Activated naive CD4-positive, alpha-beta T cell treated with Interleukin-2 at 50 U/mL for 16 hours (primary cell): ENCODE results near the gene FOXO4.
A peak's percentile ranks its signal among the peaks of the same experiment; 100 is the strongest.

ENCODE experiments used
- DNase-seq: peaks from one replicate; pipeline ENCODE4 v3.0.0-alpha.2; 2020

FOXO4 gene

DNA sequence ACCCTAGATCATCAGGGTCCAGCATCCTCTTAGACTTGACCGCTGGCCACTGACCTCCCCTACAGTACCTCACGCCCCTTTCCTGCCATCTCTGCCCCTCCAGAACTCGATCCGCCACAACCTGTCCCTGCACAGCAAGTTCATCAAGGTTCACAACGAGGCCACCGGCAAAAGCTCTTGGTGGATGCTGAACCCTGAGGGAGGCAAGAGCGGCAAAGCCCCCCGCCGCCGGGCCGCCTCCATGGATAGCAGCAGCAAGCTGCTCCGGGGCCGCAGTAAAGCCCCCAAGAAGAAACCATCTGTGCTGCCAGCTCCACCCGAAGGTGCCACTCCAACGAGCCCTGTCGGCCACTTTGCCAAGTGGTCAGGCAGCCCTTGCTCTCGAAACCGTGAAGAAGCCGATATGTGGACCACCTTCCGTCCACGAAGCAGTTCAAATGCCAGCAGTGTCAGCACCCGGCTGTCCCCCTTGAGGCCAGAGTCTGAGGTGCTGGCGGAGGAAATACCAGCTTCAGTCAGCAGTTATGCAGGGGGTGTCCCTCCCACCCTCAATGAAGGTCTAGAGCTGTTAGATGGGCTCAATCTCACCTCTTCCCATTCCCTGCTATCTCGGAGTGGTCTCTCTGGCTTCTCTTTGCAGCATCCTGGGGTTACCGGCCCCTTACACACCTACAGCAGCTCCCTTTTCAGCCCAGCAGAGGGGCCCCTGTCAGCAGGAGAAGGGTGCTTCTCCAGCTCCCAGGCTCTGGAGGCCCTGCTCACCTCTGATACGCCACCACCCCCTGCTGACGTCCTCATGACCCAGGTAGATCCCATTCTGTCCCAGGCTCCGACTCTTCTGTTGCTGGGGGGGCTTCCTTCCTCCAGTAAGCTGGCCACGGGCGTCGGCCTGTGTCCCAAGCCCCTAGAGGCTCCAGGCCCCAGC, 5.2 kb downstream of the FOXO4 start:
- no peak for DNase-seq

DNA sequence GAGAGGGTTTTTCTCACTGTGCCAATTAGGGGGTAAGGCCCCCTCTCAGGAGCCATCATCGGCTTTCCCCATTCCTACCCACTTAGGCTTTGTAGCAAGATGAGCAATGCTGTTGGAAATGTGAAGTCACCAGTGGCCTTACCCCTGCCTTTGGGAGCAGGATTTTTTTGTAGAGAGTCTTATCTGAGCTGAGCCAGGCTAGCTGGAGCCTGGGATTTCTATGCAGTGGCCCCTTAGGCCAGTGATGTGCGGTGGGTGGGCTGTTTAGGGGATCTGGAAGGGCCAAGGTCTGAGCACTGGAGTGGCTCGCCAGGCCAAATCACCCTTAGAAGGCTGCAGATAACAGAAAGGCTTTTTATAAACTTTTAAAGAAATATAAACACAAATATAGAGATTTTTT, 6.6 kb downstream of the FOXO4 start:
- no peak for DNase-seq

DNA sequence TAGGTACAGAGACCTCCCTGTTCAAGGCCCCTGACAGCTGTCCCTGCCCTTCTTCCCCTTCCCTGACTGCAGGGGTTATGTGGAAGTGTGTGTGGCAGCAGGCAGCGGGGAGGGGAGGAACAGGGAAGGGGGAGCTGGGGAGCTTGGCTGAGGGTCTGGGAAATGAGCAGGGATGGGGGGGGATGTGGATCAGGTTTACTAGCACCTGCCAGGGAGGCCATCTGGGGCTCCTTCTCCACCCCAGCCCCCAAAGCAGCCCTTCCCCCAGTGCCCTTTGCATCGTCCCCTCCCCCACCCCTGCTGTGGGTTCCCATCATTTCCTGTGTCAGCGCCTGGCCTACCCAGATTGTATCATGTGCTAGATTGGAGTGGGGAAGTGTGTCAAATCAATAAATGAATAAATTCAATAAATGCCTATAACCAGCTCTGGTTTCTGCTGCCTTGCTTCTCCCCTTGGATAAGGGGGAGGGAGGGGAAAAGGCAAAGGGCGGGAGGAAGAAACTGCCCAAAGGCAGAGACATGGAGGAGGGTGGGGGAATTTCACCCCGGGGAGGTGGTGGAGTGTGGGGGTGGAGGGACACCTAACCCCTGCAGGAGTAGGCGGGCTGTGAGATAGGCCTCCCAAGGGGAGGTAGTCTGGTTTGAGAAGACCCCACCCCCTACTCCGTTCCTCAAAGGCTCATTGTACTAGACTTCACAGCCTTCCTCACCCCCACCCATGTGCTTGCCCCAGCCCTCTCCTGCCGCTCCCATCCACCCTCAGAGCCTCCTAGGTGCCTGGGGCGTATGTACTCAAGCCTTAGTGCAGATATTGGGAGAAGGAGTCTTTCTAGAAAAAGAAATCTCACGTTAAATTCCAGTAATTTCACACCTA, 7.7 kb downstream of the FOXO4 start:
- DNase-seq, result peak; percentile 45

DNA sequence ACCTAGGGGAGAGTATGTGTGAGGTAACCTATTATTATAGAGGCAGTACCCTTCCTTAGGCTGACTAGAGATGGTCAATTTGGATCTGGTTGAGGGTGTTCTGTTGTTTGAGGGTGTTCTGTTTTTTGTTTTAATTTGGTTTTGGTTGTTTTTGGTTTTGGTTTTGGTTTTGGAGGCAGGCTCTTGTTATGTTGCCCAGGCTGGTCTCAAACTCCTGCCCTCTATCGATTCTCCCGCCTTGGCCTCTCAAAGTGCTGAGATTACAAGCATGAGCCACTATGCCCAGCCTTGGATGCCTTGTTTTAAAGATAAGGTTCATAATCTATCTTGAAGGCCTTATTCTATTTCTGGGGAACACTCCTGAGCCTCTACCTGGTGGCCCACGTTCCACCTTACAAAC, 10.0 kb downstream of the FOXO4 start:
- DNase-seq, result no peak

DNA sequence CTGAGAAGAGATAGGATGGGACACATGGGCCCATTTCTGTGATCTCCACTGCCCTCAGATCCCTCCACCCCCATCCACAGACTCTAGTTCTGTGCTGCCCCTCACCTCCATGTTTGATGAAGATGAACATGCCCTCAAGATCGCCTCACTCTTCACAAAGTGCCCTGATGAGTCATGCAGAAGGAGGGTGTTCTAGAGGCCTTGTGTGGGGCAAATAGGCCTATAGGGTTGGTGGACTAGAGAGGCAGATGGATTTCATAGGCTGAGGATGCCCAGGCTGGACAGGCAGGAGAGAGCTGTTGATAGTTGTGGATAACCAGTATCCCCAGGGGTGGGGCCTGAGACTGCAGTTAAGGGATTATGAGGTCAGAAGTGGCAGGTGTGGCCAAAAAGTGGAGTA, 10.8 kb downstream of the FOXO4 start, which contains the start of gene CXorf65:
Gene CXorf65, minus strand, starts transcription at position 314 of the 400 bp plus-strand sequence. Its CDS starts 184 bp downstream, at position 130.
- DNase-seq, result no peak

DNA sequence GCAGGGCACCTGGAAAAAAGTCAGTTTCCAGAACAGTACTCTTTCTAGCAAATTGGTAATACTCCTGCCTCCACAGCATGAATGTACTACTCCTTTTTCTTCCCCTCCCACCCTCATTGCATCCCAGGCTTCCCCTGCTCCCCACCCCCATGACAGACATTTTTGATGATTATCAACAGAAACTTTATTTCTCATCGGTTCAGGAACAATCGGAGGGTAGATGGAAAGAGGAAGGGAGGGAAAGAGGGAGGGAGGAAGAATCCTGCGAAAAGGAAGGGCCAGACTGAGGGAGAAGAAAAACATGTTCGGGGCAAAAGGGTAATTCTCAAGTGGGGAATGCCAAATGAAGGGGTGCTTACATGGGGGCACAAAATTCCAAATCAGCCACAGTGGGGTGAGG, 11.6 kb downstream of the FOXO4 start:
- DNase-seq, result no peak

DNA sequence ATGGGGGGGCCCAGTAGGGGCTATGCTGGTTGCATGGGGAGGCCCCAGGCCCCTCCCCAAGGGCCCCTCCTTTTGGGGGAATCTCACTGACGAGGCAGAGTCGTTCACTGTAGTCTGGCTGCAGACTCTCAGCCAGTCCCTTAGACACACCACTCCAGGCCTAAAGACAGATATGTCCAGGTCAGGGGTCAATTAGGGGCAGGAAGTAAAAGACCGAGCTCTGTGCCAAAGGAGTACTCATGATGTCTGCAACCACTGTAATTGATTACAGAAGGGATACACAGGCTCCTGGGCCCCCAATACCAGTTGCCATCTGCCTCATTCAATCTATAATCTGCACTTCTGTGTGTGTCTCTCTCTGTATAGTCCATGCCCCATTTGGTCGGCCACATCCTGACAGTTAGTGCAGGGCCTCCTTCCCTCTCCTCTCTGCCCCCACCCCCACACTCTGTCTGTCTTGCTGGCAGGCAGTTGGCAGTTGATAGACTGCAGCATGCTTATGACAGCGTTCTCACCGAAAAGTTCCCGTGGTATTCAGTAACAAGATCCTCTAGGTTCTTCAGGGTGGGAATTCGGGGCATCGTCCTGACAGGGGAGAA, 12.2 kb downstream of the FOXO4 start:
- DNase-seq, result peak; percentile 30

DNA sequence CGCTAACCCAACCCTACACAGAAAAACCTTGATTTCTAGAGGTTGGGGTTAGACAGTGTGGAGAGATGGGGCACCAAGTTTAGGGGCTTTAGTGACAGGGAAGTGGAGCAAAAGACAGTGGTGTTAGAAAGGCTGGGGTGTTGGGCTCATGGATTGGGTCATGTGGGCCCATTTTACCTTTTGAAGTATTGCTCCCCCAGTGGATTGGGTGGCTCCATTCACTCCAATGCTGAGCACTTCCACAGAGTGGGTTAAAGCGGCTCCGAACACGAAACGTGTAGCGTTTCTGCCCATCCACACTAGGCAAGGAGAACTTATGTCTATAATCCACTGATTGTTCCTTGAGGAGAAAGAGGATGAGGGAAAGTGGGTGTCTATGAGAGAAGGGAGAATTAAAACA, 13.4 kb downstream of the FOXO4 start:
- DNase-seq, result no peak

DNA sequence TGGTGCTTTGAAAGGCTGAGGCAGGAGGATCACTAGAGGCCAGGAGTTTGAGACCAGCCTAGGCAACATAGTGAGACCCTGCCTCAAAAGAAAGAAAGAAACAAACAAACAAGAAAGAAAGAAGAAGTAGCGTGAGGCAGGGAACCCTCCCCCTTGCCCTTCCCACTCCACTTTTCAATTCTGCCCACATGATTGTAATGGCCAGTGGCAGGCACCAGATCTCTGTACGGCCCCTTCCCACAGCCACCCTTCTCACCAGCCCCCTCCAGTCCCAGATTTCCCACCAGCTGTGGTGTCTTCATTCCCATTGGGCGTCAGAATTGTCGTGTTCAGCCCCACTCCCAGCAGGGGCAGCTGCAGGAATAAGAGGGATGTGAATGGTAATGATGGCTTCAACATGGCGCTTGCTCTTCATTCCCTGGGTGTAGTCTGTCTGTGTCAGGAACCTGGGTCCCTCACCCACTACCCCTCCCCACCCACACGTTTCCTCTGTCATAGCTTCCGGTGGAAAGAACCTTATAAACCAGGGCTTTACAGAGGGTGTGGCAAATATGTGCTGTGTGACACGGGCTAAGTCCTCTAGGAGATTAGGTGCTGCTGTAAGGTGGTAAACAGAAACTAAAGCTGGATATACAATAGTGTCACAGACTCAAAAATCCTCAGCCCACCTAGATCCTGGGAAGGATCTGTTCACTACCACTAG, 15.6 kb downstream of the FOXO4 start, which contains the start of gene IL2RG:
Gene IL2RG, minus strand, starts transcription at position 437 of the 703 bp plus-strand sequence. Its CDS starts 38 bp downstream, at position 399.
- peak; percentile 76 for DNase-seq

DNA sequence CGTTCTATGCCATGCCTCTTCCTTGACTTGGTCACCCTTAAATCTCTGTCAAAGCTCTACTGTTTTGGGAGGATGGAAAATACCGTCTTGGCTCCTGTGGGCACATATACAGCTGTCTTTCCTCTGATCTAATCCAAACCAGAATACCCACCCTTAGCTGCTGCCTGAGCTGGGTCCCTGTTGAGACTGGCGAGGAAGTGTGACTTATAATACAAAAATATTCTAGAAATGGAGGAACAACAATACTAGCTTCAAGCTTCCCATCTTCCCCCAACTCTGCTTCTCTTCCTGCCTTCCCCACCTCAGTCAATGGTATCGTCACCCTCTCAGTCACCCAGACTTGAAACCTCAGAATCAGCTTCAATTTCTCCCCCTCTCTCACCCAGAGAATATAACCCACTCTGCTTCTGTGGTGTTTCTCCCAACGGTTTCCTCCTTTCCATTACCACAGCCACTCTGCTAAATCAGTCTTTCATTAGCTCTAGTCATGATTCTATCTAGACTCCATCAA, 16.3 kb downstream of the FOXO4 start:
- no peak for DNase-seq

DNA sequence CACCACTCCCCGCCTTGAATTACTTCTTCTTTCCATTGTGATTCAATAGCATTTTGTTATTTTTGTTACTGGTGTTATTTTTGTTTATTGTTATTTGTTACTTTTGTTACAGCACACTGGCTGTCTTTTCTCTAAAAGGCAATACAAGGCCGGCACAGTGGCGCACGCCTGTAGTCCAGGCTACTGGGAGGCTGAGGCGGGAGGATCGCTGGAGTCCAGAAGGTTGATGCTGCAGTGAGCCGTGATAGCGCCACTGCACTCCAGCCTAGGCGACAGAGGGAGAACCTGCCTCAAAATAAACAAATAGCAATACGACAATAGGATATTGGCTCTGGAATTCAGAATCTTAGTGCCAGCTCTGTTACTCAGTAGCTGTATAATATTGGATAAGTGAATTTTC, 21.7 kb downstream of the FOXO4 start:
- DNase-seq, result no peak

DNA sequence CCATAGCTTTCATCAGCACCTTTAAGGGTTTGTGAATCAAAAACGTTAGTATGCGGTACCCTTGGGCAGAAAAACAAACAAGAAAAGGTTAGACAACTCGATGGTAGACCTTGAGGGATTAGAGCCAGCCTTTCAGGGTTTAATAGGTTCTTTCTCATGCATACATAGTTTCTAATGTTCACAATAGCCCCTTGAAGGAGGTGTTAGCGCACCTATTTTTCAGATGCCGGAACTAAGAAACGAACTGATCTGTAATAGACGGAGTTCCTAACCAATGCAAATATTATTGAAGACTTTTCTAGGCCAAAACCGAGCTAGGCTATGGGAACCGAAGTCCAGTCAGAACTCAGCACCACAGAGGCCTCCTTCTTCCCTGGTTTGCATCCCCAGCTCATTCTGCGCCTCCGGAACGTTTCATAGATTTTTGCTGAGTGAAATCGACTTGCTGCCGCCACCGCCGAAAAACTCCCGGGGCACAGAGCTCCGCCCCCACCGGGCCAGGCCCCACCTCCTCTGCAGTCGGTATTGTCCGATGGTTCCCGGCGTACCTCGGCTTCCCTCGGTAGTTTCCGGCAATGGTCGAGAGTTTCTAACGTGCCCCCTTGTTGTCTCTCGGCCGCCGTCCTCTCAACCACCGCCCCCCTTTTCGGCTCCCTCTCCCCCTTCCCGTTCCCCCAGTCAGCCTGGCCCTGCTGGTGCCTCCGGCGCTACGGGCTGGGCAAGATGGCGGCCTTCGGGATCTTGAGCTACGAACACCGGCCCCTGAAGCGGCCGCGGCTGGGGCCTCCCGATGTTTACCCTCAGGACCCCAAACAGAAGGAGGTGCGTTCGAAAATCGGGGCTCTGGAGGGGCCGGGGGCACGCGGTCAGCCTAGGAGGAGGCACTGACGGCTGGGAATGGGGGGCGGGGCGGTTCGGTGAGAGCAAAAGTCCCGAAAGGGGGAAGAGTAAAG, 22.7 kb downstream of the FOXO4 start, which contains the start of gene MED12:
Gene MED12, plus strand, starts transcription at position 565 of the 953 bp plus-strand sequence. Its CDS starts 159 bp downstream, at position 724.
- DNase-seq, result peak; percentile 85

DNA sequence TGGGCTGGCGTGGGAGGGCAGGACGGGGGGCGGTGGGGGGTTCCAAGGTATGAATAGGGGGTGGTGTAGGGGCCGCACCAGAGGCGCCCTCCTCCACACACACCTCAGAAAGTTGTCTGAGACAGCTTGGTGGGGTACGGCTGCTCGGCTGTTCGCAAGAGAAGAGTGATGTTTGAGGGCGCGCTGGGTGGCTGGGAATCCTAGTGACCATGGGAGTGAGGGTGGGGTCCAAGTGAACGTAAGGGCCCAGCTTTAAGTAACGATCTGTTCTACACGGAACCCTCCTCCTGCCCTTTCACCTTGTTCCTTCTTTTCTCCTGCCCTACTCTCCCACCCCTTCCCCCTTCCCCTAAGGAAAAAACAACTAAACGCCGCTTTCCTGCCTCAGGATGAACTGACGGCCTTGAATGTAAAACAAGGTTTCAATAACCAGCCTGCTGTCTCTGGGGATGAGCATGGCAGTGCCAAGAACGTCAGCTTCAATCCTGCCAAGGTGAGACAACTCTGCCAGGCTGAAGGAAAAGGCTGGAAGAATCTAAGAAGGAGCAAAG, 23.4 kb downstream of the FOXO4 start:
- DNase-seq, result no peak

DNA sequence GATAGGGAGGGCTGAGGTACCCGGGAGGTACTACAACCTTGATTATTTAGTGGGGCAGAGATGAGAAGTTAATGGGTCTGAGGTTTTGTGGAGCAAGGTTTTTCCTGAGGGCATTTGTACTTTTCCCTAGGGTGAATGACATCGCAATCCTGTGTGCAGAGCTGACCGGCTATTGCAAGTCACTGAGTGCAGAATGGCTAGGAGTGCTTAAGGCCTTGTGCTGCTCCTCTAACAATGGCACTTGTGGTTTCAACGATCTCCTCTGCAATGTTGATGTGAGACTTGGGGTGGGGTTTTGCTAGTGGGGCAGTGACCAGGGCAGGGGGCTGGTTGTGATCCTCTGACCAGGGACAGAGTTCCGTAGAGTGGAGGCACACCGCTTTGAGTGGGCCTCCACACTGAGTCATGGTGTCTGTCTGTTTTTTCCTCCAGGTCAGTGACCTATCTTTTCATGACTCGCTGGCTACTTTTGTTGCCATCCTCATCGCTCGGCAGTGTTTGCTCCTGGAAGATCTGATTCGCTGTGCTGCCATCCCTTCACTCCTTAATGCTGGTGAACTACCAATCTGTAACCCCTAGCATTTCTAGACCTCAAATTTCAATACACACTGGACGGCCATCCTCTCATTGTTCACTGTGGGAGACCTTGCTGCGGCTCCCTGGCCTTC, 32.6 kb downstream of the FOXO4 start:
- no peak for DNase-seq

DNA sequence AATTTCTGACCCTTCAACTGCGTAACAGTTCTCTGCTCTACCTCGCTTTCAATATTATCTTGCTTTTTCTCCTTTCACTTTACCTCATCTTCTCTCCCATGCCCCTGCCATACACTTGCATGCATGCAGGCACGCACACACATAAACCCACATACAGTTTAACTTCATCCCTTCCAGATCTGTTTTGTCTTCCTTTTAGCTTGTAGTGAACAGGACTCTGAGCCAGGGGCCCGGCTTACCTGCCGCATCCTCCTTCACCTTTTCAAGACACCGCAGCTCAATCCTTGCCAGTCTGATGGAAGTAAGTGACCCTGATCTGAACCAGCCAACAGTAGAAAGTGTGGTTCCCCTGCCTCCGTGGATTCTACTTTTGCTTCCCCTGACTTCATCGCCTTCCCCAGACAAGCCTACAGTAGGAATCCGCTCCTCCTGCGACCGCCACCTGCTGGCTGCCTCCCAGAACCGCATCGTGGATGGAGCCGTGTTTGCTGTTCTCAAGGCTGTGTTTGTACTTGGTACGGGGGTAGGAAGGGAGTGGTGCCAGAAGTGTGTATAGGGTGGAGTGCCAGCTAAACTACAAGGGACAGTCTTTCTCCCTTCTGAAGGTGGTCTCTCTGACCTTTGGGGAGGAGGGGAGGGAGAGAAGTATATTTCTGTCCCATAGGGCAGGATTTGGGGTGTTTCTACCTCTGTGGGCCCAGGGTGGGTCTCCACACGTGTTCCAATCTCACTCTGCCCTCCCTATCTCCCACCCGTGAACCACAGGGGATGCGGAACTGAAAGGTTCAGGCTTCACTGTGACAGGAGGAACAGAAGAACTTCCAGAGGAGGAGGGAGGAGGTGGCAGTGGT, 33.5 kb downstream of the FOXO4 start:
- DNase-seq, result peak; percentile 77

DNA sequence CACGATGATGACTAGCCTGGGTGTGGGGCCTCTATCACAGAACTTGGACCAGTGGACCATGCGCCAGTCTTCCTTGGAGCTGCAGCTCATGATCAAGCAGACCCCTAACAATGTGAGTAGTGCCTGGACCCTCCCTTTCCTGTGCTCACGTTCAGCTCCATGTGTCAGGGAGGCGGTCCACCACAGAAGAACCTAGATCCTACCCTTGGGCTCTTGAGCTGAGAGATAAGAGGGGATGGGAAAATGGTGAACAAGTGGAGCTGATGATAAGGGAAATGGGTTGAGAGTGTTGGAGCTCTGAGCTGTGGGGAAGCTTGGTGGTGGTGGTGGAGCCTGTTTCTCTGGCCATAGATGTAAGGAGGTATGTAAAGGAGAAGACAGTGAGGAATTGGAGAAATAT, 35.9 kb downstream of the FOXO4 start:
- DNase-seq, result no peak

DNA sequence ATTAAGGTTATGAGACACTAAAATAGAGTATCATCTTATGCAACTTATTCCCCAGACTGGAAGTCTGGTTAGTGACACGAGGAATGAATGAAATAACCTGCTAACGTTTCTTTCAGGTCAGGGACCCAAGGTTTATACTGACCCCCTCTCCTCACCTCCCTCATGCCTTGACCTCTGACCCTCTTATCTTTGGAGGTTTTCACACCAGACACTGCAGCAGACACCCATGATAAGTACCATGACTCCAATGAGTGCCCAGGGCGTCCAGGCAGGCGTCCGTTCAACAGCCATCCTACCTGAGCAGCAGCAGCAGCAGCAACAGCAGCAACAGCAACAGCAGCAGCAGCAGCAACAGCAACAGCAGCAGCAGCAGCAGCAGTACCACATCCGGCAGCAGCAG, 44.8 kb downstream of the FOXO4 start:
- DNase-seq, result no peak

DNA sequence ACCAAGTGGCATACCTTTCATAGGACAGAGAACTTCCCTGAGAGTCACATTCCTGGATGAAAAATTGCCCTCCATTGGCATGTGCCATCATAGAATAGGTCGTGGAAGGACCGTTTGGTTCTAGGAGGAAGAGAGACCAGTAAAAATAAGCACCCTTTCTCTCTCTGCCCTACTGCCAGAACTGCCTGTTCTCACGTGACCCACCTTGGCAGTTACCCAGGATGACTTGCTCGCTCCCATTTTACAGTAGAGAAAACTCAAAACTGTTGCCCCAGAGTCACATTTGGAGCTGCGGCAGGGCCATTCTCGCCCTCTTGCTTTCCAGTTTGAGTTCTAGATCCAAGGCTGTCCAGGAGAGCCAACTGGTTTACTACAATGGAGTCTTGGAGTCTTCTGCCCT, 47.9 kb downstream of the FOXO4 start:
- no peak for DNase-seq

DNA sequence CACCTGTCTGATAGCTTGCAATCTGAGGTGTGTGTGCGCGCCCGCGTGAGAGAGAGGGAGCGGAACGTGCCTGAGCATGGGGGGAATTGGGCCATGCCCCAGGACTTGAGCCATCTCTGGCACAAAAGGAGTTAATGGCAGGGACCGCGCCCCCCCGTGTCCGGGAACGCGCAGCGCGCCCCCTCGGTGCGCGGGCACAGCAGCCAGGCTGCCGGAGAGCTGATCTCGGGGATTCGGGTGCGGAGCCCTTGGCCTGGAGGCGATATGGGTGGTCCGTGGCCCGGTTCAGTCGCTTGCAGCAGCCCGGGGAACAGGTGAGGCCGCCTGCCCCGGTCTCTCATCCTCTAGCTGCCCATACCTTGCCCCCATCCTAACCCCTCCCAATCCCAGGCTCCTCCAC, 49.0 kb downstream of the FOXO4 start, which contains the start of gene NLGN3:
Gene NLGN3, plus strand, starts transcription at position 191 of the 400 bp plus-strand sequence. CDS start 2,909 bp downstream, outside the sequence.
- DNase-seq, result no peak
